Fibroblast of lung (primary cell): ENCODE measurements around the gene MALAT1.

Experiments
- EZH2 ChIP-seq: IDR thresholded peaks from 2 replicates; pipeline ENCODE4 v1.5.1; 2012; ENCODE audit warnings: low read length, control low read depth, mild to moderate bottlenecking; ENCODE audit errors: missing control alignments
- TF ChIP-seq, protein P1 (sequence below), 2 donors: IDR thresholded peaks in 1 of 2; conservative IDR thresholded peaks in 1 of 2; 1 replicate in 1 of 2; 2 replicates in 1 of 2; pipeline ENCODE4 v1.5.1; 2011 to 2012; ENCODE audit warnings: low read length in 2 of 2, control low read depth in 1 of 2, inconsistent platforms in 1 of 2, low read depth in 1 of 2, mild to moderate bottlenecking in 1 of 2

DNA sequence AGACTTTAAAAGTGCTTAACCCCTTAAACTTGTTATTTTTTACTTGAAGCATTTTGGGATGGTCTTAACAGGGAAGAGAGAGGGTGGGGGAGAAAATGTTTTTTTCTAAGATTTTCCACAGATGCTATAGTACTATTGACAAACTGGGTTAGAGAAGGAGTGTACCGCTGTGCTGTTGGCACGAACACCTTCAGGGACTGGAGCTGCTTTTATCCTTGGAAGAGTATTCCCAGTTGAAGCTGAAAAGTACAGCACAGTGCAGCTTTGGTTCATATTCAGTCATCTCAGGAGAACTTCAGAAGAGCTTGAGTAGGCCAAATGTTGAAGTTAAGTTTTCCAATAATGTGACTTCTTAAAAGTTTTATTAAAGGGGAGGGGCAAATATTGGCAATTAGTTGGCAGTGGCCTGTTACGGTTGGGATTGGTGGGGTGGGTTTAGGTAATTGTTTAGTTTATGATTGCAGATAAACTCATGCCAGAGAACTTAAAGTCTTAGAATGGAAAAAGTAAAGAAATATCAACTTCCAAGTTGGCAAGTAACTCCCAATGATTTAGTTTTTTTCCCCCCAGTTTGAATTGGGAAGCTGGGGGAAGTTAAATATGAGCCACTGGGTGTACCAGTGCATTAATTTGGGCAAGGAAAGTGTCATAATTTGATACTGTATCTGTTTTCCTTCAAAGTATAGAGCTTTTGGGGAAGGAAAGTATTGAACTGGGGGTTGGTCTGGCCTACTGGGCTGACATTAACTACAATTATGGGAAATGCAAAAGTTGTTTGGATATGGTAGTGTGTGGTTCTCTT lies 2.8 kb downstream of the MALAT1 start:
- TF ChIP-seq, protein P1, sequence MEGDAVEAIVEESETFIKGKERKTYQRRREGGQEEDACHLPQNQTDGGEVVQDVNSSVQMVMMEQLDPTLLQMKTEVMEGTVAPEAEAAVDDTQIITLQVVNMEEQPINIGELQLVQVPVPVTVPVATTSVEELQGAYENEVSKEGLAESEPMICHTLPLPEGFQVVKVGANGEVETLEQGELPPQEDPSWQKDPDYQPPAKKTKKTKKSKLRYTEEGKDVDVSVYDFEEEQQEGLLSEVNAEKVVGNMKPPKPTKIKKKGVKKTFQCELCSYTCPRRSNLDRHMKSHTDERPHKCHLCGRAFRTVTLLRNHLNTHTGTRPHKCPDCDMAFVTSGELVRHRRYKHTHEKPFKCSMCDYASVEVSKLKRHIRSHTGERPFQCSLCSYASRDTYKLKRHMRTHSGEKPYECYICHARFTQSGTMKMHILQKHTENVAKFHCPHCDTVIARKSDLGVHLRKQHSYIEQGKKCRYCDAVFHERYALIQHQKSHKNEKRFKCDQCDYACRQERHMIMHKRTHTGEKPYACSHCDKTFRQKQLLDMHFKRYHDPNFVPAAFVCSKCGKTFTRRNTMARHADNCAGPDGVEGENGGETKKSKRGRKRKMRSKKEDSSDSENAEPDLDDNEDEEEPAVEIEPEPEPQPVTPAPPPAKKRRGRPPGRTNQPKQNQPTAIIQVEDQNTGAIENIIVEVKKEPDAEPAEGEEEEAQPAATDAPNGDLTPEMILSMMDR (conservative IDR thresholded peaks at IDR 0.05 in 1 of 2, IDR thresholded peaks at IDR 0.05 in 1 of 2; ENCODE audit: low read depth in 1 of 2, low read length in 2 of 2), result no peak
- TF ChIP-seq EZH2, result no peak
